Measurements from ENCODE around the gene PRSS56.

The PRSS56 gene

GRCh38 chr2:232540441-232541041 is 20.4 kb downstream of the PRSS56 start:
- in situ Hi-C loops (cut with MboI; ENCODE audit: low sequenced_read_pairs), result no loop called here

DNA sequence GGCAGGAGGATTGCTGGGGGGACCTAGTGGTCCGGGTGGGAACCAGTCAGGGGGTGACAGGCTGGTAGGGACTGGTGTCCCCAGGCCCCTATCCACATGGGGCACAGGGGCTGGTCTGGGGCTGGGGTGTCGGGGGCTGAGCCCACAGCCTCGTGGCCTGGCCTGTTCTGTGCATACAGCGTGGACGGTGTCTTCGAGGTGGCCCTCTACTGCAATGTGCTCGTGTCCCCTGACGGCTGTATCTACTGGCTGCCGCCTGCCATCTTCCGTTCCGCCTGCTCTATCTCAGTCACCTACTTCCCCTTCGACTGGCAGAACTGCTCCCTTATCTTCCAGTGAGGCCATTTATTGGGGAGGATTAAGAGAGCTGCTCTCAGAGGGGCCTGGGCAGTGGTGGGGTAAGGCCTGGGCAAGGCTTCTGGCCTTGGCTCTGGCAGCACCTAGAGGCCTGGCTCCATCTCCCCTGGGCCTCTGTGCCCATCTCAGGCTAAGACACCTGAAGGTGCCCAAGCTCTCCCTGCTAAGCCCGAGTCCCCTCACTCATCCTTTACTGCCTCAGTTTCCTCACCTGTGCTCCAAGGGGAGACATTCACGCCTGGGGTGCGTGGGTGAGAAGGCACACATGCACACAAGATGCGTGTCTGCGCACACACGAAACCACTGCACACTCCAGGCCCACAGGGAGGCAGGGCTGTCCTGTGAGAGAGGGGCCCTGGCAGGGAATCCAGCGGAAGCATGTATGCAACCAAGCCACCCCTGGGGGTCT is 21.2 kb downstream of the PRSS56 start:
- in situ Hi-C loops (cut with MboI; ENCODE audit: low sequenced_read_pairs), result no loop called here

DNA sequence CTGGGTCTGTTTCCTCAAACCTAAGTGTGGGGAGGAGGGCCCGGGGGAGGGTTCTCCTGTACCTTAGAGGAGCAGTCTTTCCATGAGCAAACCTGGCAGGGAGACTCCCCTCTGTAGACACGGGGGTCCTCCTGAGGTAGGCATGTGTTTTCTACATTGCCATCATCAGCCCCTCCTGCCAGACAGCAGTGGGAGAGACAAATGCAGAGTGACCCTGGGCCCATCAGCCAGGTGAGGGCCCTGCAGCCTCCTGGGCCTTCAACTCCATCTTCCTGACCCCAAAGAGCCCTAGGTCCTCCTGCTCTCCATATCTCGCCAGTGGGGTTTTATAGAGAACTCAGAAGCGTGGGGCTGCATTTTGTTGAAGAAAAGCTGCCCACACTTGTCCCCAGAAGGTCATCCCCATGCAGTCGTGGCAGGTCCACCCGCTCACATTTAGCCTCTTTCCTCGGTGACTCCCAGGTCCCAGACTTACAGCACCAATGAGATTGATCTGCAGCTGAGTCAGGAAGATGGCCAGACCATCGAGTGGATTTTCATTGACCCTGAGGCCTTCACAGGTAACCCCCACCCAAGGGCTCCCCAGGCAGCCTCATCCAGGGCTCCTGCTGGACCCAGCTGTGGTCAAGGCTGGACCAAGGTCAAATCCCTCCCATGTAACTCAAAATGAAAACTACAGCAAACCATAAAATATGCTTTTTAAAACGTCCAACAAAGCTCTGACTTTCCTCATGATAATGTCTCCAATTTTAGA is 21.9 kb downstream of the PRSS56 start:
- in situ Hi-C loops (cut with MboI; ENCODE audit: low sequenced_read_pairs), result no loop called here

GRCh38 chr2:232542715-232543467 is 22.7 kb downstream of the PRSS56 start:
- in situ Hi-C loops (cut with MboI; ENCODE audit: low sequenced_read_pairs), result no loop called here

DNA sequence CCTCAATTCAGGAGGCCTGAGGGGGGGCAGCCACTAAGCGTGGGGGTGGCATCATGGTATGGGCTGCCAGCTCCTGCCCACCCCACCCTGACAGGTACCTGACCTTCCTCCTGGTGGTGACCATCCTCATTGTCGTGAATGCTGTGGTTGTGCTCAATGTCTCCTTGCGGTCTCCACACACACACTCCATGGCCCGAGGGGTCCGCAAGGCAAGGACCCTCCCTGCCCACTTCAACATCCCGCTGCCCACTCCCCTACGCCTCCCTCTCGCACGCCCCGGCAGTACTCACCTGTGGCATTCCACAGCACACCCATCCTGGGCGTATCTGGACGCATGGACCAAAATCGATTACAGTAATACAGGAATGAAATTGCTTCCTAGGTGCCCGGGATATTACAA is 23.3 kb downstream of the PRSS56 start:
- in situ Hi-C loops (cut with MboI; ENCODE audit: low sequenced_read_pairs), result no loop called here

DNA sequence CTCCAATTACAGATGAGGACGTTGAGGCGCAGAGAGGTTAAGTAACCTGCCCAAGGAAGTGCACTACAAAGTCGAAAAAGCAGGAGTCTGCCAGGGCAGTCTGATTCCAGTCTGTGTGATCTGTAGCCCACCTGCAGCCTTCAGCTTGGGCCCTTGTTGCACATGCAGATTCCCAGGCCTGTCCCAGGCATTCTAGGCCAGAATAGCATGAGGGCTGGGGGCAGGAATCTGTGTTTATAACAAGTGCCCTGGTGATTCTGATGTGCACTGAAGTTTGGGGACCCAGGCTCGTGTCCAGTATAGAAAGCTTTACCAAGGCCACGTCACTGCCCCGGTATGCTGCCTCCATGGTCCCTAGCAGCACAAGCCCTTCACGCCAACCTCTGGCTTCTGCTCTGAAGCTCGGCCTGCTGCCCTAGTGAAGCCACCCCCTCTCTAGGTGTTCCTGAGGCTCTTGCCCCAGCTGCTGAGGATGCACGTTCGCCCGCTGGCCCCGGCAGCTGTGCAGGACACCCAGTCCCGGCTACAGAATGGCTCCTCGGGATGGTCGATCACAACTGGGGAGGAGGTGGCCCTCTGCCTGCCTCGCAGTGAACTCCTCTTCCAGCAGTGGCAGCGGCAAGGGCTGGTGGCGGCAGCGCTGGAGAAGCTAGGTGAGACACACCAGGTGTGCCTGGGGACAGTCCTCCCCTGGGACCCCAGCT is 23.9 kb downstream of the PRSS56 start:
- in situ Hi-C loops (cut with MboI; ENCODE audit: low sequenced_read_pairs), result no loop called here

- in situ Hi-C loops (cut with MboI; ENCODE audit: low sequenced_read_pairs), result no loop called here
Observed at GRCh38 chr2:232544674-232545073, 24.5 kb downstream of the PRSS56 start.

- in situ Hi-C loops (cut with MboI; ENCODE audit: low sequenced_read_pairs), result no loop called here
Observed at GRCh38 chr2:232545511-232546375, 25.6 kb downstream of the PRSS56 start.

DNA sequence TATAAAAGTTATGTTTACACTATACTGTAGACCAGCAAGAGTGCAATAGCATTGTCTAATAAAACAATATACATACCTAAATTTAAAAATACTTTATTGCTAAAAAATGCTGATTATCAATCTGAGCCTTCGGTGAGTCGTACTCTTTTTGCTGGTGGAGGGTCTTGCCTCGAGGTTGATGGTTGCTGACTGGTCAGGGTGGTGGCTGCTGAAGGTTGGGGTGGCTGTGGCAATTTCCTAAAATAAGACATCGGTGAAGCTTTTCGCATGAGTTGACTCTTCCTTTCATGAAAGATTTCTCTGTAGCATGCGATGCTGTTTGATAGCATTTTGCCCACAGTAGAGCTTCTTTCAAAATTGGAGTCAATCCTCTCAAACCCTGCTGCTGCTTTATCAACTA is 27.8 kb downstream of the PRSS56 start:
- in situ Hi-C loops (cut with MboI; ENCODE audit: low sequenced_read_pairs), result no loop called here

DNA sequence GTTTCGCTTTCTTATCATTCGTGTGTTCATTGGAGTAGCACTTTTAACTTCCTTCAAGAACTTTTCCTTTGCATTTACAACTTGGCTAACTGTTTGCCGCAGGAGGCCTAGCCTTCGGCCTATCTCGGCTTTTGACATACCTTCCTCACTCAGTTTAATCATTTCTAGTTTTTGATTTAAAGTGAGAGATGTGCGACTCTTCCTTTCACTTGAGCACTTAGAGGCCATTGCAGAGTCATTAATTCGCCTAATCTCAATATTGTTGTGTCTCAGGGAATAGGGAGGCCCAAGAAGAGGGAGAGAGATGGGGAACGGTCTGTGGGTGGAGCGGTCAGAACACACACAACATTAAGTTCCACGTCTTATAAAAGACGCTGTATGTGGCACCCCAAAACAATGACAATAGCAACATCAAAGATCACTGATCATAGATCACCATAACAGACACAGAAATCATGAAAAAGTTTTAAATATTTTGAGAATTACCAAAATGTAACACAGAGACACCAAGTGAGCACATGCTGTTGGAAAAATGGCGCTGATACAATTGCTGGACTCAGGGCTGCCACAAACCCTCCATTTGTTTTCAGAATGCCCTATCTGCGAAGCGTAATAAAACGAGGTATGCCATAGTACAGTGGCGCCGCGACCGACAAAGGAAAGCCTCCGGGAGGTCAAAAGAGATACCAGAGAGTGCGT is 29.6 kb downstream of the PRSS56 start:
- in situ Hi-C loops (cut with MboI; ENCODE audit: low sequenced_read_pairs), result no loop called here

DNA sequence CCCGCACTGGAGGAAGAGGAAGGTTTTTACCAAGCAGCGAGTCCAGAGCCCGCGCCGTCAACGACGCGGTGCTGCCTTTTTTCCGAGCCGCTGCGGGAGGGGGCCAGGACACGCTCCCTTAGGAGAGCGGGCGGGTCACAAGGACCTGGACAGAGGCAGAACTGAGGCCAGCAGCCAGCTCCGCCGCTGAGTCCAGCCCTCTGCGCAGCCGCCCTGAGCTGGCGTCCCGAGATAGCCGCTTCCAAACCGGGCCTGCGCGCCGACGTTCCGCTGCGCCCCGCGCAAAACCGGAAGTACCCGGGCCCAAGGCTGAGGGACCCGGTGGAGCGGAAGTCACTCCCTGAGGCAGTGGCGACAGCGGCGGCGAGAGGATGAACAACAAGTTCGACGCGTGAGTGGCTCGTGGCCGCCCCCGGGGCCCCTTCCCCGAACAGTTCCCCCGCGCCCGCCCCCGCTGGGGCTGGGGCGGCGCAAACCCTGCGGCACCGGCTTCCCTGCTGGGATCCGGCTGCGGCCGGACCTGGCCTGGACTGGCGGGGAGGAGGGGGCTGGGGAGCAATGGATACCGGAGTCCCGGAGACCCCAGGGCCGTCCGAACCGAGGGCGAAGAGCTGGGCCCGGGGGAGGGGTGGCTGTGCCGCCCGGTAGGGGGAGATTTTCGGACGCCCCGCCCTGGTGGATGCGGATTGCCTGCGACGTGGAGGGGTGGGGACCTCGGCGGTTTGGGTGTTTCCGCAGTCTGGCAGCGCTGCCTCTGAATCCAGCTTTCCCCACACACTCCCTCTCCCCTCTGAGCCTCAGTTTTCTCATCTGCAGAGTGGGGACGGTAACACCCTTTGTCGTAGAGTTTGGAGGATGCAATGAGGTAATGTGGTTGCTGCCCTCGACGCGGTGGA is 30.4 kb downstream of the PRSS56 start, which contains the start of the genes EIF4E2 and TIGD1:
Gene EIF4E2 (plus strand): TSS at position 336 of the 896 bp plus-strand sequence. CDS start 36 bp downstream, at position 372.
Gene TIGD1 (minus strand): TSS at position 204 of the 896 bp plus-strand sequence. CDS start 675 bp downstream, outside the sequence.
- in situ Hi-C loops (cut with MboI; ENCODE audit: low sequenced_read_pairs), result no loop called here

DNA sequence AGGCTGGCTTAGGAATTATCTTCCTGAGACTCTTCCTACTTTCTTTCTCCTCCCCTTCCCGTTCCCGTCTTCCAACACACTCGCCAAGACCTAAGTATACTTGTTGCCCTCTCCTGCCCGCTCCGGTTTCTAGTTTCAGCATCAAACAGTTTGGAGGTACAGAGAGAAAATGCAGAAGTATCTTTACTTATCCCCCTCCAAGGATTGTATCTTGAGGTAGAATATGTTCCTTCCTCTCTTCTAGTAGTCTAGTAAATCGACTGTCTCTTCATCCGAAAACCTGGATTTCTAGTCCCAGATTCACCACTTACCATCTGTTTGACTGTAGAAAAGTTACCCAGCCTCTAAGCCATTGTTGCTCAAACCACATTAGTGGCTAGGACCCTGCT is 31.1 kb downstream of the PRSS56 start:
- in situ Hi-C loops (cut with MboI; ENCODE audit: low sequenced_read_pairs), result no loop called here

DNA sequence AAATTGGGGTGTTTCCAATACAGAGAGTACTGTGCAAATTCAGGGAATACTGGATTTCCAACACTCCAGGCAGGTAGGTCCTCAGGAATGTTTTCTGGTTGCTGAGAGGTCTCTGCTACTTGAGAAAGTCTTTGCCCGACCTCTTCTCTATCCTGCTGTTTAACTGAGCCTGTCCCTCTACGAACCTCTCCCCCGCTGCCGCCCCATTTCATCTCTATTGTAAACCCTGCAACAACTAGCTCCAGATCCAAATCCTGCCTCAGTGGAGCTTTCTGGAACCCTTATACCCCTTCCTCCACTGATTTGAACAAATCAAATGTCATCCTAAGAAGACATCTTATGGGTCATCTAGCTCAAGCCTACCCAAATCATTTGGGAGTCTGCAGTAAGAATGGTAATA is 31.6 kb downstream of the PRSS56 start:
- in situ Hi-C loops (cut with MboI; ENCODE audit: low sequenced_read_pairs), result no loop called here

GRCh38 chr2:232556426-232556825 is 36.2 kb downstream of the PRSS56 start:
- in situ Hi-C loops (cut with MboI; ENCODE audit: low sequenced_read_pairs), result no loop called here

DNA sequence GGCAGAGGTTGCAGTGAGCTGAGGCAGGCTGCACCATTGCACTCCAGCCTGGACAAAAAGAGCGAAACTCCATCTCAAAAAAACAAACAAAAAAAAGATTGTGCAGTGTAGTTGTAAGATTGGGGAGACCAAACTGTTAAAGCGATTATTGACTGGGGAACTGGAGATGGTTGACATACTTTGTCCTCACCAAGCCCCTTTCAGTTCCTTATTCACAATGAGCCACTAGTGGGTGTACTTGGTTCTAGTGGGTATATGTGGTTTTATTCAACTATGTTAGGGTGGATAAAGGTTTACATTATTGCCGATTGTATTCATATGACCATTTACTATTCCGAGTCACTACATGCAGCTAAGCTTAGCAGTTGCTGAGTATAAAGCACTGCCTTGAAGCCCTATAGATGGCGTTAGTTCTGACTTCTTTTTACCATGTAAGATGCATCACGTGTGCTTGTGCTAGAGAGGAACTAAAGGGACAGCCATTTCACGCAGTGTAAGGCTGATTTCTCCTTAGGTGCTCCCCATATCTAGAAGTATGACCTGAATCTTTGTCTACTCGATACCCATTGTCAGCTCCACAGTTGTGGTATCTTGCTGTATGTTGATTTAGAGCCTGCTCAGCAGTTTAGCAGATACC is 42.4 kb downstream of the PRSS56 start:
- in situ Hi-C loops (cut with MboI; ENCODE audit: low sequenced_read_pairs), result no loop called here

DNA sequence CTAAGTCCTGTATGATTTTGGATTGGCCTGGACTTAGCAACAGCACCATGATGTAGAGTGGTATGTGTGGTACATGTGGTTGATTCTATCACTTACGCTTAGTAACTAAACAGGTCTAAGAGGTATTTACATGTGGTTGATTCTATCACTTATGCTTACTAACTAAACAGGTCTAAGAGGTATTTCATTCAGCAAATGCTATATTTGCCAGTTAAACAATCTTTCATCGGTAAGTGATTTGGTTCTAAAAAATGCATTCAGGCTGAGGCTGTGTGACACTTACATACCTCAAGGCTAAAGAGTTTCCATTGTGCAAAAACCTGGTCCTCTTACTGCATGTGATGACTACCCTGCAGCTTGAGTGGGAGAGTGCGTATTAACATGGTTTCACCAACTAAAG is 43.4 kb downstream of the PRSS56 start:
- in situ Hi-C loops (cut with MboI; ENCODE audit: low sequenced_read_pairs), result no loop called here

- in situ Hi-C loops (cut with MboI; ENCODE audit: low sequenced_read_pairs), result no loop called here
Observed at GRCh38 chr2:232567721-232568120, 47.5 kb downstream of the PRSS56 start.
